Lung (tissue), 12 donors: ENCODE data around the gene EPN1. TPM values are rescaled to one million over a fixed set of nuclear protein-coding genes. Genes with fewer than 3 reads are reported as not detected.

Experiments used
- ATAC-seq: fragments of 200-7000 bp; cut with Tn5 transposase; one replicate; pipeline ENCODE4 v1.9.1; 2020; ENCODE audit warnings: moderate number of reproducible peaks; ENCODE audit not compliant: insufficient read depth, low FRiP score
- DNase-seq, 3 donors: peaks; one replicate each; pipeline ENCODE4 v3.0.0-alpha.2; 2013 to 2017
- H3K27ac ChIP-seq, 2 donors: one replicate each; pipeline ENCODE4 v1.5.1; 2013; ENCODE audit warnings: mild to moderate bottlenecking in 2 of 2, moderate library complexity in 2 of 2, control low read depth in 1 of 2, inconsistent platforms in 1 of 2, low read depth in 1 of 2, low read length in 1 of 2
- H3K27me3 ChIP-seq, 3 donors: one replicate each; pipeline ENCODE4 v1.5.1; 2013; ENCODE audit warnings: low read length in 2 of 3; ENCODE audit not compliant: control insufficient read depth in 3 of 3, insufficient read depth in 3 of 3
- H3K36me3 ChIP-seq, 4 donors: one replicate each; pipeline ENCODE4 v1.5.1; 2013; ENCODE audit warnings: low read length in 4 of 4, mild to moderate bottlenecking in 1 of 4, moderate library complexity in 1 of 4; ENCODE audit not compliant: control insufficient read depth in 4 of 4, insufficient read depth in 4 of 4
- H3K4me1 ChIP-seq, 5 donors: one replicate each; pipeline ENCODE4 v1.5.1; 2013; ENCODE audit warnings: low read length in 5 of 5, mild to moderate bottlenecking in 2 of 5, moderate library complexity in 1 of 5; ENCODE audit not compliant: control insufficient read depth in 5 of 5, insufficient read depth in 5 of 5
- H3K4me3 ChIP-seq: one replicate; pipeline ENCODE4 v1.5.1; 2013; ENCODE audit warnings: mild to moderate bottlenecking, control low read depth, moderate library complexity
- H3K9ac ChIP-seq, 2 donors: one replicate each; pipeline ENCODE4 v1.5.1; 2013; ENCODE audit warnings: low read length in 2 of 2, control low read depth in 1 of 2; ENCODE audit not compliant: insufficient read depth in 1 of 2
- H3K9me3 ChIP-seq, 4 donors: one replicate each; pipeline ENCODE4 v1.5.1; 2013; ENCODE audit warnings: low read length in 3 of 4, mild to moderate bottlenecking in 1 of 4, moderate library complexity in 1 of 4; ENCODE audit not compliant: control insufficient read depth in 4 of 4, insufficient read depth in 3 of 4
- CTCF ChIP-seq: IDR thresholded peaks from 2 replicates; pipeline ENCODE4 v1.5.1; 2012; ENCODE audit warnings: mild to moderate bottlenecking; ENCODE audit errors: control extremely low read depth, extremely low read depth
- WGBS, 2 donors: extraction: QIAGEN DNeasy Blood & Tissue Kit; methylation state at CpG; one replicate each; pipeline ENCODE4 v1.1.7; 2013; 5-methylcytosine and 5-hydroxymethylcytosine counted together
- polyA plus RNA-seq, 2 donors: library from polyadenylated mRNA; stranded (reverse); fragments of 200-250 nt; gene quantifications; one replicate each; pipeline ENCODE4 v1.2.1, GENCODE V29; 2013
- total RNA-seq, 2 donors: library from RNA; depleted of rRNA in 1 of 2; stranded (reverse); fragments of >200 nt in 1 of 2; gene quantifications; one replicate each; pipeline ENCODE4 v1.2.1, GENCODE V29; 2014 to 2021
- donor health status: control.
- donor health status: control.
- donor health status: Bipolar disorder and iron deficiency.
- donor health status: healthy.
- donor health status: DM: yes; HTN: yes; CAD: no.

The EPN1 gene
- total and polyA plus RNA-seq, 4 donors, result 84.8 to 140 (median 99.5) TPM

GRCh38 chr19:55694656-55695491 lies 19.8 kb downstream of the EPN1 start:
- Histone ChIP-seq H3K9ac (no peak overlapping the region), H3K4me1 (no peaks in the 10 kb centered on the region), H3K4me3 (no peak overlapping the region), H3K27ac (no peak overlapping the region), H3K9me3 (no peaks in the 10 kb centered on the region), H3K36me3 (peaks cover 8 to 83% (median 14%) of the 10 kb centered on the region in 4 donors), H3K27me3 (no peaks in the 10 kb centered on the region)
- DNase-seq, result no peak
- WGBS, 2 donors, result 89 to 95% methylated on average over 37 of the region's 37 CpGs
- ATAC-seq, result no peak
- TF ChIP-seq CTCF, result no peak

DNA sequence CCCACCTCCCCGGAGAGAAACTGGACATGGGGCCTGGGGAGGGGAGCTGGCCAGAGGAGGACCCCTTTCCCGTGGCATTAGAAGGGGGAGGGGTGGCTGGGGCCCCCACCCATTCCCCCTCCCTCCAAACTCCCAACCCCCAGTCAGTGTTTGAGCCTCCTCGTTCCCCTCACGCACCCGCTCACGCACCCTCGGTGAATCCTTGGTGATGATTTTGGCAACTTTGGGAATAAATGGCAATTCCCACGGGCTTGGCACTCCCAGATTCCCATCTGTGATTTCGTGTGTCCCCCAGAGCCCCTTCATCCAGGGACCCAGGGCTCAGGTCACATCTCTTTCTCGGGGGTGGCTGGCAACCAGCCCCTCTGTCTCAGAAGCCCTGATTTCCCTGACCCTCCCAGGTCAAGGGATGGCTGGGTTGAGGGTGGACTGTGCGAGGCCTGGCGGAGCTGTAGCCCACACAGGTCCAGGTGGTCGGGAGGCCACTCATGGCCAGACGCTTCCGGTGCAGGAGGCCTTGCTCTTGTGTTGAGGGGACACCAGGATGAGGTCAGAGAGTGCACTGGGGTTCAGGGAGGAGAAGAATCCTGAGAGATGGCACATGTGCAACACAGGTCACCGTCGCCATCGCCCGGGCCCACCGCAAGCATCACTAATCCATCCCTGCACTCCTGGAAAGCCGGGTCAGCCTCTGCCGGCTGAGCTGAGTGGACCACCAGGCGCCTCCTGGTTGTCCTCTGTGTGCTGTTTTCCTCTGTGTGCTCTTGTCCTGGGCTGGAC lies 20.7 kb downstream of the EPN1 start:
- Histone ChIP-seq H3K9ac (no peak overlapping the region), H3K4me1 (no peaks in the 10 kb centered on the region), H3K4me3 (no peak overlapping the region), H3K27ac (no peak overlapping the region), H3K9me3 (no peaks in the 10 kb centered on the region), H3K36me3 (peaks cover 8 to 77% (median 9%) of the 10 kb centered on the region in 4 donors), H3K27me3 (no peaks in the 10 kb centered on the region)
- ATAC-seq, result no peak
- DNase-seq, result no peak
- TF ChIP-seq CTCF, result no peak
- WGBS, 2 donors, result 94 to 95% methylated on average over 23 of the region's 23 CpGs

GRCh38 chr19:55696301-55697068 lies 21.5 kb downstream of the EPN1 start:
- no peaks in the 10 kb centered on the region for H3K4me1 ChIP-seq
- H3K27ac ChIP-seq, result no peak overlapping the region
- WGBS, 2 donors, result 92 to 96% methylated on average over 20 of the region's 20 CpGs
- no peak overlapping the region for H3K4me3 ChIP-seq
- ATAC-seq (no peak), DNase-seq (no peak)
- no peak for TF ChIP-seq CTCF
- peaks cover 8 to 72% (median 11%) of the 10 kb centered on the region in 4 donors for H3K36me3 ChIP-seq
- no peaks in the 10 kb centered on the region for H3K27me3 ChIP-seq
- H3K9me3 ChIP-seq, result no peaks in the 10 kb centered on the region
- H3K9ac ChIP-seq, result no peak overlapping the region
